RPMI8226 (cell line): Measurements from ENCODE around the gene CLEC2D.
A peak's percentile ranks its signal among the peaks of the same experiment; 100 is the strongest.
"Not testable (repeated sequence)": the region's sequence is repeated elsewhere in the genome, so short reads cannot be mapped to it uniquely, and the experiment has no call there.

Source experiments
- DNase-seq: peaks from one replicate; pipeline ENCODE4 v3.0.0-alpha.2; 2015

The CLEC2D gene, protein sequence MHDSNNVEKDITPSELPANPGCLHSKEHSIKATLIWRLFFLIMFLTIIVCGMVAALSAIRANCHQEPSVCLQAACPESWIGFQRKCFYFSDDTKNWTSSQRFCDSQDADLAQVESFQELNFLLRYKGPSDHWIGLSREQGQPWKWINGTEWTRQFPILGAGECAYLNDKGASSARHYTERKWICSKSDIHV

DNA sequence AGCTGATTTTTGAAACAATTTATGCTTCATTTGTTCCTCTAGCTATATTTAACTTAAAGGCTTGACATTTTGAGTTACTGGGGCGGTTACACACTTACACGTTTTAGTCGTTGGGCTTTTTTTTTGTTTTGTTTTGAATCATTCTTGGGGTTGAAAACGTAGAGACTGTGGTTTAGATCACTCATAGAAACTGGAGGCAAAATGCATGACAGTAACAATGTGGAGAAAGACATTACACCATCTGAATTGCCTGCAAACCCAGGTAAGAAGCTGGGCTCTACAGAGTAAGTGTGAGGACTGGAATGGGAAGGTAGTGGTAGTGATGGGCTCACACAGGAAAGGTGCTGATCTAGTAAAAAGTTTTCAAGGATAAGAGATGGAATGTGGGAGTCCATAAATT lies at the start of gene CLEC2D:
Gene CLEC2D, plus strand, starts transcription at position 180 of the 400 bp plus-strand sequence. Its CDS starts 22 bp downstream, at position 202.
- no peak for DNase-seq

DNA sequence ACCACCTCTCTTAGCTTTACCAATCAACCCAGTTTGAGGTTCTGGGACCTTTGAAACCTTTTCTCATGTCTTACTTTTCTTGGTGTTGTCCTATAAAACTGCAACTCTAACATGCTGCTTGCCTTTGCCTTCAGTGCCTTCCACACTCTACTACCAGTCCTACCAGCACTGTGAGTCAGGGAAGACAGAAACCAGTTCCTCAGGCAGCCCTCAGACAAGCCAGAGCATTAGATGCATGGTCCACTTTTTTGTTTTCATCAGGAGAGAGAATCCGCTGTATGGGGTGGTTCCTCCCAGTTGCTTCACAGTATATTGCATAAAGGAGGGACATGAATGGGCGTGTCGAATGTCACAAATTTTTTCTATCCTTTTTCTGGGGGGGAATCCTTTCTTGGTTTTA lies 44.5 kb upstream of the CLEC2D start:
- no peak for DNase-seq

DNA sequence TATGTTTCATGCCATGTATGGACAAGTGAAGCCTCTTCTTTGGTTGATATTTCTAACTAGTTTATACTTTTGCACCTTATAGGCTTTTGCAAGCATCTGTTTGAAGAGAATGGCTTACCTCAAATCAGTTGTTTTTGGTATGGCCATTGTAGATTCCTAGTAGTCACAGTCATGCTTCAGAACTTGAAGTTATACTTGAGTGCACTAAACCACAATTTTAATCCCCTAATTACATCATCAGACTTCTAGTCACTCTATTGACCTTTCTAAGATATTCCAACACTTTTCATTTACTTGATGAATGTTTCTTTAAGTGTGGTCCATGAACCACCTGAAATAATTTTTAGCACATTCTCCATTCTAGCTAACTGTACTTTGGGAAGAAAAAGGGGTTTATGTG lies 43.2 kb upstream of the CLEC2D start:
- no peak for DNase-seq

DNA sequence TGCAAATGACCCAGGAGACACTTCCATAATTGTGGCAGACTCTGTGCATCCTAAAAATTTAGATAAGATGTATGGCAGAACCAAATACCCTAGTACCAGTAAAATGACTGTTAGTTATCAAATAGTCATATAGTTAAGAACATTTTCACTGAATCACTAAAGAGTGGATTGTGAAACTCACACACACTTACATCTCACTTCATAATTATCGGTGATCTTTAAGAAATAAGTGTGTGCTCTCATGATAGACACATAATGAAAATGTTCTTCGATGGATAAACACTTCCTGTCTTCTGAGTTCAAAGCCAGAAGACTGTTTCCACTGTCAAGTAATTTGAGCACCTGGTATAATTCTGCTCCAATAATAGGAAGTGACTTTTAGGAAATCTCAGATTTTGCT lies 42.7 kb upstream of the CLEC2D start:
- DNase-seq: no peak

DNA sequence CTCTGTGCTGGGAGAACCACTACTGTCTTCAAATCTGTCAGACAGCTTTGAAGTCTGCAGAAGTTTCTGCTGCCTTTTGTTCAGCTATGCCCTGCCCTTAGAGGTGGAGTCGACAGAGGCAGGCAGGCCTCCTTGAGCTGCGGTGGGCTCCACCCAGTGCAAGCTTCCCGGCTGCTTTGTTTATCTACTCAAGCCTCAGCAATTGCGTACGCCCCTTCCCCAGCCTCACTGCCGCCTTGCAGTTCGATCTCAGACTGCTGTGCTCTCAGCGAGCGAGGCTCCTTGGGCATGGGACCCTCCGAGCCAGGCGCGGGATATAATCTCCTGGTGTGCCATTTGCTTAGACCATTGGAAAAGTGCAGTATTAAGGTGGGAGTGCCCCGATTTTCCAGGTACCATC lies 36.7 kb upstream of the CLEC2D start:
- DNase-seq: no peak

DNA sequence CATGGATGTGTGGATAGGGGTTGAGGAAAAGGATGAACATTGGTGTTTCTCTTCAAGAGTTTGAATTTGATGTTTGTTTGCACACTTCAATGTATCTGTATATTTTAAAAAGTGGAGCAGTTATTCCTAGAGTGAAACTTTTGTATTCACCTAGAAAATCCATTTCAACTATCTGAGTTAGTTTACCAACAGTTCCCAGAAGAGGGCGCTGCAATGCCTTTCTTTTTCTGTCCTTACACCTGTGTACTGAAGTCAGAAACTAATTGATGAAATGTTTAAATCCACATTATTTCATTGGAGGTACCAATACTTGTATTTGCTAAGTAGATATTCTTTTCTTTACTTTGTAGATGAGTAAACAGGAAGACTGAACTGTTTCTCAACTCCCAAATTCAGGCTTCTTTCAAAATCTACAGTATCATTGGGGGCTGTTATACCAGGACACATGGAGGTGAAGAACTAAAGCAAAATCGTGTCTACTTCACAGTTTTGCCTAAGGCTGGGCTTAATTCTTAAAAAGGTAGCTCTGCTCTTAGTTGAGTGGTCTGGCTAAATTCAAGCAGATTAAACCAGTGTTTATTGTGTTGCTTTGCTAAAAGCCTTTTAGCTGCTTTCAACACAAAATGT lies 35.2 kb upstream of the CLEC2D start:
- peak; percentile 78 for DNase-seq

DNA sequence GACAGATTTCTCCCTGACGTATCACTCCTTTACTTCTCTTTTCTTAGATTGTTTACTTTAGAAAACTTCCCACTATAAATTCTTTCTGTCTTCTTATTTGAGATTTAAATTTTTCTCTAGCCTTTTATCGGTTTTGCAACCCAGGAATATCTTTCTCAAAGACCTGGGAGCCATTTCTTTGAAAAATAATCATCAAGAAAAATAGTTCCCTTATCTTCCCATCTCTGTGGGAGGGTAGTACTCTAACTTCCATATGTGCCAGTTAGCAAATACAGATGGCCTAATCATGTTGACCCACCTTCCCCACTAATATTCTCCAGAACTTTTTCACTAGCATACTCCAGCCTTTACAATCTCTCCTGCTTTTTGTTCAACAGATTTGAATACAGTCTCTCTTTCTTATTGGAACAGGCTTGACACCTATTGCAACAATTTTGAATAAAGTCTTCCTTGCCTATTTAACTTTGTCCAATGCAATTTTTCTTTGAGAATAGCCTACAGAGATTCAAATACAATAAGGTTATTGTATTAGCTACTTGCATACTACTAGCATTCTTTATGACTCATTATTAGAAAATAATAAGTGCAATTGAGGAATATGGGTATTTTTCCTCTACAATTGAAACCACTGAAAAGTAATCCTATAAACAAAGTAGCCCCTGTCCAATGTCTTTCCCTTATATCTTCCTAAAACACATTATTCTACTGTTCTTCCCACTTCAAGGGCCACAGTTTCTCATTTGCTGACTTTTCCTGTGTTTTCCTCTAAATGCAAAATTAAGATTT lies 34.4 kb upstream of the CLEC2D start:
- no peak for DNase-seq

DNA sequence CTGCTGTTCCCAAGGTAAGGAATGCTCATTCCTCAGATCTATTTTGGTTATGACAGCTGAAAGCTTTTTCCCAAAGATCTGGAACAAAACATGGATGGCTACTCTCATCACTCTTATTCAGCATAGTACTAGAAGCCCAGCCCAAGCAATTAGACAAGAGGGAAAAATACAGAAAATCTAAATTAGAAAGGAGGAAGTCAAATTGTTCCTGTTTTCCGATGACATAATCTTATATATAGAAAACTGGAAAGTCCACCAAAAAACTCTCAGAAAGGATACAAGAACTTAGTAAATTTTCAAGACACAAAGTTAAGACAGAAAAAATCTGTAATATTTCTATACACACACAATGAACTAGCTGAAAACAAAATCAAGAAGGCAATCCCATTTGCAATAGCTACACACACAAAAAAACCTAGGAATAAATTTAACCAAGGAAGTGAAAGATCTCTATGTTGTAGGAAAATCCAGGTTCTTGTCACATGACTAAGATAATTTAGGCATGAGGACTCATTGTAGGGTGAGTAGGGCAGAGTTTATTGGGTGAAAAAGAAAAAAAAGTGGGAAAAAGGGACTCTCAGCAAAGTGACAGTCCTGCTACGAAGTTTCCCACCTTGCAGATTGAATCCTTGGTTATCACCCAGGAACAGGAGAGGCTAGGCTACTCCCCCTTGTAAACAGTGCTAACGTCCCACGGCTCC lies 33.2 kb upstream of the CLEC2D start:
- no peak for DNase-seq

DNA sequence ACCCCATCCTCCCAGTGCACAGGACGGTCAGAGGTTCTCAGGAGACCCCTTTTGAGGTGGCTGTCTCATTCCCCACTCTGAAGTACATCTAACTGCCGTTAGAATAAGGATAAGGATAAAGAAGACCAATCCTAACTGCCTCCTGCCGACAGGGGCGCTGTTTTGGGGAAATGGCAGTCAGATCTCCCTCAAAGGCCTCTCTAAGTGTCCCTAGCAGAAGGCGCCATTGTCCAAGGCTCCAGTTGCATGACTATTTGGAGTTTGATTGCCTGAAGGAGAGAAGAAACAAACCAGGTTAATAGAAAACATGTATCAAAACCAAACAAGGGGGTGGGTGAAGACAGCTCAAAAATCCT lies 32.7 kb upstream of the CLEC2D start:
- DNase-seq: no peak

DNA sequence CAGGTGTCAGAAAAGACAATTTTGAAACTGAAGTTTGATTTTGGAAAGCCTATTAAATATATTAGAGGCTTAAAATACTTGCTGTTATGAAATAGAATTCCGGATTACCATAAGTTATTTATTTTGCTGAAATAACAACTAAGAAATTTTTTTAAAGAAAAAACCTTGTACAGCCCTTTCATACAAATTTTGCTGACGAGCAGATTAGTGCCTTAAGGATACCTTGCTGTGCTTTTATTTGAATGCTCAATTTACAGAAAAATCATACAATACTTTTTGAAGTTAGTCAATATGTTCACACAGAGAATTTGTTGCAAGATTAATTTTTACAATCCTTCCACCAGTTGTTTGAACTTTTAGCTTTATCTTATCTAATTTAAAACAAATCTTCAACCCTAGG lies 29.5 kb upstream of the CLEC2D start:
- no peak for DNase-seq

DNA sequence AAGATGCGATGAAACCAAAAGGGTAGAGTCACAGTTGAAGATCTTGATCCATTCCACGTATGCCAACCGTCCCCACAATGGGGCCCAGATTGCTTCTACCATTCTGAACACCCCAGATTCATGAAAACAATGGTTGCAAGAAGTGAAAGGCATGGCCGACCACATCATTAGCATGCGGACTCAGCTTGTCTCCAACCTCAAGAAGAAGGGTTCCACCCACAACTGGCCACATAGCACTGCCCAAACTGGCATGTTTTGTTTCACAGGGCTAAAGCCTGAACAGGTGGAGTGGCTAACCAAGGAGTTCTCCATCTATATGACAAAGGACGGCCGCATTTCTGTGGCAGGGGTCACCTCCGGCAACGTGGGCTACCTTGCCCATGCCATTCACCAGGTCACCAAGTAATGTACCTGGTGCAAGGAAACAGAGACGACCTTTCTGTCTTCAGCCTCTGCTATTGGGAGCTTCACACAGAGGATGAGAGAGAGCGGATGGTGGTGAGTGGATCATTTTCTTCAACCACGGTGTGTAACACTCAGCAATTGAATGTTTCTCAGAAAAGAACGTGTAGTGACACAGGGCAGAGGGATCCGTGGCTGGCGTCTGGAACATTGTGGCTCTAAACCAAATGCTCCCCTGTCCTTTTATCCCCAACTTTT lies 26.8 kb upstream of the CLEC2D start:
- no peak for DNase-seq

DNA sequence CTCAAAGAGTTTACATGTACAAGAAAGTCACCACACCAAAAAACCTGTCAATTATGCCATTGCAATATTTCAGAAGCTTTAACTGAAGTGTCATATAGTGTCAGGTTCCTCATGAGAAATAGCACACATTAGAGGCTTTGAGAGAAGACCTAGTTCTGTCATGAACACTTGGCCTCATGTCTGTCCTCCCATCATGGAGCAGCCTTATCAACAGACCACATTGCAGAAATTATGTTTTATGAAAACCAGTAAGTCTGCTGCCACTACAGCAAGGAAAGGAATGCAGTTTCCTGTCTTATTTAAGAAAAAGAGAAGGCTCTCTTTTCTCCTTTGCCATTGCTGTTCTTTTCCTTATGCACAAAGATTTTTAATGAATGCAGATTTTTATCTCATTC lies 26.2 kb upstream of the CLEC2D start:
- DNase-seq: no peak

DNA sequence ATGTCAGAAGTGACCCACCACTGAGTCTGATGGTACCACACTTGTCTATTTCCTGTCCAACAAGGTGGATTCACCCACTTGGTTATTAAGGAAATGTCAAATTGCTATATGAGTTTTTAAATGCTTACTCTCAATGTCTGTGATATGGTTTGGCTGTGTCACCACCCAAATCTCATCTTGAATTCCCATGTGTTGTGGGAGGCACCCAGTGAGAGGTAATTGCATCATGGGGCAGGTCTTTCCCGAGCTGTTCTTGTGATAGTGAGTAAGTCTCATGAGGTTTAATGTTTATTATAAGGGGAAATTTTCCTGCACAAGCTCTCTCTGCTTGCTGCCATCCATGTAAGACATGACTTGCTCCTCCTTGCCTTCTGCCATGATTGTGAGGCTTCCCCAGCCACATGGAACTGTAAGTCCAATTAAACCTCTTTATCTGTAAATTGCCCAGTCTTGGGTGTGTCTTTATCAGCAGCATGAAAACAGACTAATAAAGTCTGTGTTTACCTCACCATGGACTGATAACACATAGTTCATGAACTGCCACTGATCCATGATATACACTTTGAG lies 24.4 kb upstream of the CLEC2D start:
- not testable (repeated sequence) for DNase-seq

DNA sequence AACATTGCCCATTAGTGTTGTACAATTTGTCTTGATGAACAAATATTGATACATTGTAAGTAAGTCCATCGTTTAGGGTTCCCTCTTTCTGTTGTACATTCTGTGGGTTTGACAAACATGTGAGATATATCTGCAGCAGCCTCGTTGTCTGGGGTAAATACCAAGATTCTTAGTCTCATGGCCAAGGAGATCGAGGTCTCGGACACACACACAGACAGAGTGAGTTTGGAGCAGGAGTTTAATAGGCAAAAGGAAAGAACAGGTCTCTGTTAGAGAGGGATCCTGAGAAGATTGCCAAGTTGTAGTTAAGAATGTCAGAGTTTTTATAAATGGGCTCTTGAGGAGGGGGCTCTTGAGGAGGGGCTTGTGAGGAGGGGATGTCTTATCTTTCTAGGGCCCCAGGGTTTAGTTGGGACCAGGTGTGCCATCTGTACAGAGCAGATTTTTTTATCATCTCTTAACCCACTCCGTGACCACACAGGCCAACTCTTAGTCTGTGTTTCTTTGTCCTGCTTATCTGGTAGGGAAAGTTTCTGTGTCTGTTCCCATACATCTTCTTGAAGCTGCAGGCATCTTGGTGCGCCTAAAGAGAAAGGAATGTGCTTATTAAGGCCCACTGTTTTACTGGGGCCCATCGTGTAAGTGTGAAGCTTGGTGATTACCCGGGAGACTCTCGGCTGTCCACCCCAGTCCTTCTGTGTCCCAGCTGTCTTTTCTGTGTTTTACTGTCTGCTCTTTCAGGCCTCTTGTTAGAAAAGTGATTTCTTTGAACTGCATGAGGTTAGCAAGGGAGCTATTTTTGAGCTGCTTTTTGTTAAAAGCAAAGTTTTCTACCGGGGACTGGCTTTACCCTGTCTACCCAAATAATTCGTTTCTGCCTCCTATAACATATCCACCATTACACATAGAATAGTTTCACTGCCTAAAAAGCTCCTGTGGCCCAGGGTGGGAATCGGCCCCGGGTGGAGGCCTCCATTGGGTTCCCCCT lies 22.4 kb upstream of the CLEC2D start:
- DNase-seq: peak; percentile 34

DNA sequence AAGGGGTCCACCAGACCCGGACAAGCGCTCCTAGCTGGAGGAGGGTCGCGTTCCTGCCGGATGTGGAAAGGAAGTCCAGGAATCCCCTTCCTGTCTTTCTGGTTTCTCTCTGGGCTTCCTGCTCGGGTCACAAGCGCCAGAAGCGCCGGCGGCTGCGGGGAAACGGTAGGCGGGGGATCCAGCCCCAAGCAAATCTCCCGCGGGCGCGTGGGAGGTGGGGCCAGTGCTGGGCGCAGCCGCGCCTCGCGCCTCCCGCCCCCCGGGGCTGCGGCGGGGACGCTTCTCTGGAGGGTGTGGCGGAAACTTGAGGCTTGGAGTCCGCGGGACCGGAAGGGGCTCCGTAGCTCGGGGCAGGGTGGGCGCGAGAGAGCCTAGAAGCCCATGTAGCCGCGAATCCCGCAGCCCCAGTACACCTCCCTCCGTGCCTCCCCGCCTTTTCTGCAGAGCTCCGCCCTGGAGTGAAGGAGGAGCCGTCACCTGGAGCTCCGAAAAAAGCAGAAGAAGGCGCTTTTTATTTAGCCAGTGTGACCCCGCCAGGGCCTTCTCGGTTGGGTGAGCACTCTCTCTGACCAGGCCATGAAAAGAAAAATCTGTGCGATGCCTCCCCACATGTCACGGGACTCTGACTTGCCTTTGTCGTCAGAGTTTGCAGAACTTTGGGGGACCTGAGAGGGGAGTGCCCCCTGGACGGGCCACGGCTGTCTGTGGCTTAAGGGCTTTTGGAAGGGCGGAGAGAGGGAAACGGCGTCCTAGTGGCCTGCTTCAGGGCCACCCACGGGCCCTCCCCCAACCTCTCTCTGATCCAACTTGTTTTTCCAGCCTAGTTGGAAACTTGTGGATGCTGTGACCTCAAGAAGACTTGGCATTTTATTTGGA lies 21.4 kb upstream of the CLEC2D start:
- DNase-seq: peak; percentile 93

DNA sequence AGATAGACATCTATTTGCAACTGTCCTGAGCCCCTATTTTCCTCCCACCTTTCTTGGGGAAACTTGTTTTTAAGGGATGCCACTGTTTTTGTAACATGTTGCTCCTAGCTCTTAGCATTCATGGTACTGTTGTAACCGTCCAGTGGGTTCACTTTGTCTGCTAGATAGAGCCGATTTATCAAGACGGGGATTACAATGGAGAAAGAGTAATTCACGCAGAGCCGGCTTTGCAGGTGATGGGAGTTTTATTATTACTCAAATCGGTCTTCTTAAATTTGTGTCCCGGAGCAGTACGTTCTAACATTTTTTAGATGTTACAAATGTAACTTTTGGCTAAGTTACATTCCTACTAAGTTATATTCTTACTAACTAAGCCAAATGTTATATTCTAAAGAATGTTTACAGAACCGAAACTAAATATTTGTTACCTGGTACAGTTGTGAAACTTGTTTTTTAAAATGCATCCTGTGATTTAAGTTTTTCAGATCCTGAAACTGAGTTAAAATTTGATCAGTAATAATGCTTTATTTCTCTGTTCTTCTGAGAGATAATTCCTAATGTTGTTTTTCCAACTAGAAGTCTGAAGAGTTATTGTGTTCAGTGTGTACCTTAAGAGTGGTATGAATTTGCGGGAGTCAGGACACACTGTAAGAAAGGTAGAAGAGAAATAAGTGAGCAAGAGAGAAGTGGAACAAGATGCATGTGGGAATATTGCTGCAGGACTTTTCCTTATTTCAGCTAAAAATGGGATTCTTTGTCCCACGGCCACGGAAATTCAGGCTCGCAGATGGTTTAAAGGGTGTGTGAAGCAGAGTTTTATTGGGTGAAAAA lies 20.6 kb upstream of the CLEC2D start:
- DNase-seq: peak; percentile 29

DNA sequence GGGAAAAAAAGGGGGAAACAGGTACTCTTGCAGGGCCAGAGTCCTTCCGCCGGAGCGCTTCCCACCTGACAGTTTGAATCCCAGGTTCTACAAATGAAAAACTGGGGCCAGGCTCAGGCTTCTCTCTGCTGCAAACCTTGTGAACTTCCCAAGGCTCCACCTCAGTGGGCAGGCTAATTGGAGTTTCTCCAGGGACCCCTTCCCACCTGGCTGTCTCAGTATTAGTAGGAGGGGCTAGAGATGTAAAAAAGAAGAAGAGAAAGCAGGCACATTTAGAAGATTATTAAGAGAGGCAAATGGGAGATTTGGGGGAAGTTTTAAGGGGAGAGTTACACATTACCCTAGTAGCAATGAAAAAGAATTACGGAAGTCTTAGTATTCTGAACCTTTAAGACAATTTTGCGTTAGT lies 20.0 kb upstream of the CLEC2D start:
- DNase-seq: peak; percentile 61

DNA sequence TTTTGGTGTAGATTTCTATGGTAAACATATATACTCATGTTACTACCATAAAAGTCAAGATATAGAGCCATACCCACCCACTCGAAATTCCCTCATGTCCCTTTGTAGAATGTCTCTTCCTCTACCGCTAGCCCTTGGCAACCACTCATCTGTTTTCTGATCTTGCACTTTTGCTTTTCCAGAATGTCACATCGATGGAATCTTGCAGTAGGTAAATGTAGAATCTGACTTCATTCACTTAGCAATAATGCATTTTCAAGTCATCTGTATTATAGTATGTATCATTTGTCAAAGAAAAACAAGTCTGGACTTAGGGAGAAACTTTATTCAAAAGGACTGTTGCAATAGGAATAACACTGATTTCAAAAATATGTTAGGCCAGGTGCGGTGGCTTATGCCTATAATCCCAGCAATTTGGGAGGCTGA lies 19.3 kb upstream of the CLEC2D start:
- DNase-seq: peak; percentile 20

DNA sequence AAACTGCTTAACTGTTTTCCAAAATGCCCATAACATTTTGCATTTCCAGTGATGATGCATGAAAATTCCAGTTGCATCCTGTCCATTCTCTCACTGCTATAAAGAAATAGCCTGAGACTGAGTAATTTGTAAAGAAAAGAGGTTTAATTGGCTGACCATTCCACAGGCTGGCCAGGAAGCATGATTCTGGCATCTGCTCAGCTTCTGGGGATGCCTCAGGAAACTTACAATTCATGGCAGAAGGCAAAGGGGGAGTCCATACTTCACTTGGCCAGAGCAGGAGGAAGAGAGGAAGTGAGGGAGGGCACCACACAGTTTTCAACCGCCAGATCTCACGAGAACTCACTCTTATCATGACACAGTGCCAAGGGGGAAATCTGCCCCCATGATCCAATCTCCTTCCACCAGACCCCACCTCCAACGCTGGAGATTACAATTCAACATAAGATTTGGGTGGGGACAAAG lies 18.2 kb upstream of the CLEC2D start:
- peak; percentile 44 for DNase-seq
